Suprapubic skin (tissue), 4 donors: Measurements from ENCODE around the gene EDARADD.

Experiments used
- CTCF ChIP-seq, 2 donors: fragments of 200-600 bp in 1 of 2; fragments of 450-650 bp in 1 of 2; sonication (generic) in 1 of 2; IDR thresholded peaks; one replicate each; pipeline ENCODE4 v1.5.1; 2016 to 2019; ENCODE audit warnings: antibody characterized with exemption in 2 of 2, mild to moderate bottlenecking in 1 of 2, moderate library complexity in 1 of 2
- POLR2A ChIP-seq, 2 donors: fragments of 450-650 bp; IDR thresholded peaks; one replicate each; pipeline ENCODE4 v1.6.1; 2017; ENCODE audit warnings: antibody characterized with exemption in 2 of 2, mild to moderate bottlenecking in 2 of 2, moderate library complexity in 2 of 2
- POLR2AphosphoS5 ChIP-seq, 3 donors: sonication (generic); formaldehyde crosslinking; IDR thresholded peaks; one replicate each; pipeline ENCODE4 v1.6.1; 2017; ENCODE audit warnings: antibody characterized with exemption in 3 of 3

DNA sequence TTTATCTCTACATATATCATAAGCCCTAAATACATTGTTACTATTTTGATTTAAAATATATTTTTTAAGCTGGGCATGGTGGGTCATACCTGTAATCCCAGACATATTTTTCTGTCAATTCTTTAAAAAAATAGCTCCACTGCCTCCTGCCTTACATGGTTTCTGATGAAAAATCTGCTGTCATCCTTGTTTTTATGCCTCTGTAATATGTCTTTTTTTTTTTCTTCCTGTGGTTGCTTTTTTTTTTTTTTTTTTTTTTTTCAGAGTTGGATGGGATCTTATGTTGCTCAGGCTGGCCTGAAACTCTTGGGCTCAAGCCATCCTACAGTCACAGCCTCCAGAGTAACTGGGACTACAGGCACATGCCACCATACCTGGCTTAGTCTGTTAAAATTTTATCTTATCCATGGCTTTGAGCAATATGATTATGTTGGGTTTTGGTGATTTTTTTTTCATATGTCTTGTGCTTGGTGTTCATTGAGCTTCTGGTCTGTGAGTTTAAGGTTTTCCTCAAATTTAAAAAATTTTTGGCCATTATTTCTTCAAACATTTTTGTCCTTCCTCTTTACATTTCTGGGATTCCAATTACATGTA lies 12.4 kb upstream of the EDARADD start:
- TF ChIP-seq CTCF (IDR thresholded peaks at IDR 0.05) (no peak), POLR2AphosphoS5 (IDR thresholded peaks at IDR 0.05) (no peak), POLR2A (IDR thresholded peaks at IDR 0.05) (no peak)
